Erythroblast (primary cell): ENCODE results near the gene LRFN2.

Experiments used
- DNase-seq, 2 experiments: peaks; one replicate each; lab custom pipeline; 2025; lab: John Stamatoyannopoulos, UW
- GATA1 ChIP-seq: IDR thresholded peaks from 2 replicates; pipeline ENCODE4 v1.6.1; 2011; ENCODE audit warnings: low read depth, mild to moderate bottlenecking, control low read depth, low read length, moderate library complexity
- POLR2A ChIP-seq: IDR thresholded peaks from 2 replicates; pipeline ENCODE4 v1.6.1; 2011; ENCODE audit warnings: mild to moderate bottlenecking, low read length

LRFN2 gene

DNA sequence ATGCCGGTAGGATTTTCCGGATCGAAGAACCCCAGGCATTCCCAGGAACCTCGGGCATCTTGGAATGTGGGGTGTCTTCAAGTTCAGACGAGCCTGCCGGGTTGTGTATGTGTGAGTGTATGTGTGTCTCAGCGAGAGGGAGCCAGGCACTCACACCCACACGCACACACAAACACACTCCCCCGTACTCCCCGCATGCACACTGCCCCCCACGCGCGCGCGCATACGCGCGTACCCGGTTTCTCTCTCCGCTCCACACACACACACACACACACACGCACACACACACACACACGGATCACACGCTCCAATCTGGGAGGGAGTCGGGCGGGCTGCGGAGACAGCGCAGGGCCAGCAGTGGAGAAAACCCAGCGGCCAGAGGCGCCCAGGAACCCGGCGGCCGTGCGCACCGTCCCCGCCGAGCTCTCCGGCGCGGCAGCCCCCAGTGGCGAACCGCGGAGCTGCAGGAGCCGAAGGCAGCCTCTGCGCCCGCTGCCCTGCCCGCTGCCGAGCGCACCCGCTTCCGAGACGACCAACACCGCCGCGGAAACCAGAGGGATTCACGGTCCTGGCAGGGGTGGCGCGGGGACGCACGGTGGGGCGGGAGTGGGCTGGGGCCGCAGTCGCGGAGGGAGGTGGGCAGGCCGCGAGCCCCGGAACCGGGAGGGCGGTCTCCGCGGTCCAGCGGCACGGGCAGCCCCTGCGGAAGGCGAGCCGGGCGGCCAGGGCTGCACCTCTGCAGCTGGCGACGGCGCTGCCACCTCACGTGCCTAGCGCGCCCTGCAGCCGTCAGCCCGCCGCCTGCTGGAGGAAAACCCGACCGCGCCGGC, at the start of gene LRFN2:
Gene LRFN2 (minus strand): TSS at position 125 of the 830 bp plus-strand sequence.
- TF ChIP-seq POLR2A (no peak), GATA1 (no peak)
- peak; percentile 61 to 63 for DNase-seq

DNA sequence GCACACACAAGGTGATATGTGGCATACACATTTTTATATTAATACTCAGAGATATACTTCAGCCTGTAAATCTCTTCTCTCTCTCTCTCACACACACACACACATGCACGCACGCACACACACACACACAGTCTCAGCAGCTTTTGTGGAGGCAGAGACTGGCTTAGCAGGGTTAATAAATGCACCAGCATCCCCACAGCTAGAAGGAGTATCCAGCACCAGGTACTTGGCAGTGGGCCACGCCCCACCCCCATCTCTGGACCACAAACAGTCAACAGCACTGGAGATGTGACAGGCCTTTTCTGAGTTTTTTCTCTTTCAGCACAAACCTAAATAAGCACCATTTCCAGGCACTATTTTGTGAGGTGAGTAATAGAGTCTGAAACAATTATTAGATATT, 47.3 kb upstream of the LRFN2 start:
- DNase-seq = no peak
- no peak for TF ChIP-seq POLR2A
- TF ChIP-seq GATA1 = no peak

DNA sequence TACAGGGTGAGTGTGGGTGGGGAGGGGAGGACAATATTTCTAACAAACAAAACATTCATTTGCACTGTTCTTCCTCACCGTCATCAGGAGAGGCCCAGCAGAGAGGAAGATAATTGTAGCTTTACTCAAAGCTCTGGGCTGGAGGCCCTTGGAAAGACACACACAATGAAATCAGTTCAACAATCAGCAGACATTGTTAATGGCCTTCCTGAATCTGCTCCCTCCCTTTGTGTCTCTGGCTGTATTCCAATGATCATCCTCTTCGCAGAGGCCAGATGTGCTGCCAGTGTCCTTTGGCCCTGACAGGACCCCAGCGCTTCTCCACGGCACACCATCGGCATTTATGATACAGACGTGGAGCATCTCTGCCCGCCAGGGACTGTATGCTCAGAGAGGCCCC, 44.6 kb upstream of the LRFN2 start:
- no peak for TF ChIP-seq POLR2A
- DNase-seq = no peak

DNA sequence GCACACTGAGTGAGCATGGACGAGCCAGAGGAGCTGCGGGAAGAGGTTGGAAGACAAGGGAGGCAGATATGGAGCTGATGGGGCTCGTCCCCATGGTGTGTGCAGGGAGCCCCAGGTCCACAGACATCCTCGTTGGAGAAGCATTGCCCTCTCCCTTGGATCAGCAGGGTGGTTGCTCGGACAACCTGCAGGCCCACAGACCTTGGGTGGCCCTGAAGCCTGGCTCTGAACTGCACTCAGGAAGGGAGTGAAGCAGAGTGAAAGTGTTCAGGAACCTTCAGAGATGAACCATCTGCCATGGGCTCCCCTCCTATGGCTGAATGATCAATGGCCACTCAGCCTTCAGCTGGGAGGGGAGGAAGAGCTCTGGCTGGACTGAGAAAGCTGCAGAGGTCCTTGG, 43.3 kb upstream of the LRFN2 start:
- no peak for TF ChIP-seq POLR2A
- no peak for TF ChIP-seq GATA1

GRCh38 chr6:40630051-40630450, 42.9 kb upstream of the LRFN2 start:
- DNase-seq = no peak
- TF ChIP-seq POLR2A = no peak
- no peak for TF ChIP-seq GATA1

More for the DNA sequence above, 43.3 kb upstream of the LRFN2 start:
- DNase-seq = no peak

DNA sequence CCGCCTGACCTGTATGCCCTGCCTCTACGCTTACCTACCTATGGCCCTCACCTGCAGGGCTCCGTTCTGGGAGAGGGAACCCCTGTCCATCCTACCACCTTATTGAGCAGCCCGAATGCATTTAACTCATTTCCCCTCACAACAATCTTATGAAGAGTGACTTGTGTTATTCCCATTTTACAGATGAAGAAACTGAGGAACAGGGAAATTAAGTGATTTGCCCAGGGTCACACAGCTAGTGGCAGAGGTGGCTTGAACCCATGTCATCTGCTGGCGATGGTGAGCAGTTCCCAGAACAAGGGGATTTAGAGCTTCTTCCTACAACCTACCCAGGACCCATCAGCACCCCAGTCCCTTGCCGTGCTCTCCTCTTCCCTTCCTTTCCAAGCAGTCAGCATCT, 42.3 kb upstream of the LRFN2 start:
- no peak for TF ChIP-seq GATA1
- TF ChIP-seq POLR2A = no peak
- no peak for DNase-seq

- TF ChIP-seq POLR2A (no peak), GATA1 (no peak)
- DNase-seq = no peak
These were observed 40.2 kb upstream of the LRFN2 start for GRCh38 chr6:40627316-40627715.

DNA sequence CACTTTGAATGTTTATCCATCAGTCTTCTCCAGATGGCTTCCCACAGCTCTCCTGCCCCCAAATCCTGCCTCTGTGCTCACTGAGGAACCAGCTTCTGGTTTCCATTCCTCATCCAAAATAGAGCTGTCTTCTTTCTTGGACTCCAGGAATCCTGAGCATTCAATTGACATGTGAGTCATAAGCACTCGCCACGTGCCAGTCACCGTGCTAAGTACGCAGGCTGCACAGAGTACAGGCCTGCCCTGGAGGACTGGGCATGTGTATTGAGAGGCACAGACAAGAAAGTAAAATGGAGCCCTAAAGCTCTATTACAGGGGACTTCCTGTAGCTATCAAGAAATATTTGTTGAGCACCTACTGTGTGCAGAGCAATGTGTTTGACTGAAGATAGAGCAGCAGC, 39.7 kb upstream of the LRFN2 start:
- TF ChIP-seq GATA1 (no peak), POLR2A (no peak)
- no peak for DNase-seq

DNA sequence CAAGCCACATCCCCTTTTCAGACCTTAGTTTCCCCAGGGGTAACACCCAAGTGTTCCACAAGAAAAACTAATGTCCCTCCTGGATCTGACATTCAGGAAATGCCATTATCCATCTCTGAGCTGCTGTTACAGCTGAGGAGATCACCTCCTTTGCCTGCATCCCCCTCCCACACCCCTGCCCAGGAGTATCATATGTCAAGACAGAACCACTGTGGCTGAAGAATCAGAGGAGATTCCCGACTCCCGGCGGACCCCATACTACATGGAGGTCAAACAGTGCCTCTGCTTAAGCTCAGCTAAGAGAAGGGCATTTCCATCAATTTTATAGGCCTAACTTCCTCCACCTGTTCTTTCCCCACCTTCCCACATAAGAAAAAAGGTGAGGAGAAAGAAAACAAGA, 36.8 kb upstream of the LRFN2 start:
- TF ChIP-seq POLR2A (no peak), GATA1 (no peak)
- no peak for DNase-seq

DNA sequence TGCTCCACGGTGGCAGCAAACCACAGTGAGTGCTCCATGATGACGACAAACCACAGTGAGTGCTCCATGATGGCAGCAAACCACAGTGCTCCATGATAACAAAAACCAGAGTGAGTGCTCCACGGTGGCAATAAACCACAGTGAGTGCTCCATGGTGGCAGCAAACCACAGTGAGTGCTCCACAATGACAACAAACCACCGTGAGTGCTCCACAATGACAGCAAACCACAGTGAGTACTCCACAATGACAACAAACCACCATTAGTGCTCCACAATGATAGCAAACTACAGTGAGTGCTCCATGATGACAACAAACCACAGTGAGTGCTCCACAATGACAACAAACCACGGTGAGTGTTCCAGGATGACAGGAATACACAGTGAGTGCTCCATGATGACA, 36.0 kb upstream of the LRFN2 start:
- TF ChIP-seq GATA1 = no peak
- no peak for TF ChIP-seq POLR2A
- no peak for DNase-seq

- TF ChIP-seq POLR2A = no peak
- TF ChIP-seq GATA1 = no peak
- DNase-seq = no peak
These were observed 33.5 kb upstream of the LRFN2 start for GRCh38 chr6:40620574-40621240.

DNA sequence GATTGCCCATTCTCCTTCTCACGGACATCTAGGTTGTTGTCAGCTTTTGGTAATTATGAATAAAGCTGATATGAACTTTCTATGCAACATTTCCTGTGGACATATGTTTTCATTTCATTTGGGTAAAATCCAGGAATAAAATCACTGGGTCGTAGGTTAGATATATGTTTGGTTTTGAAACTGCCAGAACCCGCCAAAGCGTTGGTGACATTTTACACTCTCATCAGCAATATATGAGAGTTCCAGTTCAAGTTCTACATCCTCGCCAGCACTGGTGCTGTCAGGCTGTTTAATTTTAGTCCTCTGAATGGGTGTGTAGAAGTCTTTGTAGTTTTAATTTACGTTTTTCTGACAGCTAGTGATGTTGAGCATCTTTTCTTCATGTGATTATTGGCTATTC, 27.5 kb upstream of the LRFN2 start:
- TF ChIP-seq GATA1 (no peak), POLR2A (no peak)
- DNase-seq = no peak

GRCh38 chr6:40611912-40612311, 24.7 kb upstream of the LRFN2 start:
- TF ChIP-seq GATA1 = no peak
- TF ChIP-seq POLR2A = no peak
- no peak for DNase-seq

DNA sequence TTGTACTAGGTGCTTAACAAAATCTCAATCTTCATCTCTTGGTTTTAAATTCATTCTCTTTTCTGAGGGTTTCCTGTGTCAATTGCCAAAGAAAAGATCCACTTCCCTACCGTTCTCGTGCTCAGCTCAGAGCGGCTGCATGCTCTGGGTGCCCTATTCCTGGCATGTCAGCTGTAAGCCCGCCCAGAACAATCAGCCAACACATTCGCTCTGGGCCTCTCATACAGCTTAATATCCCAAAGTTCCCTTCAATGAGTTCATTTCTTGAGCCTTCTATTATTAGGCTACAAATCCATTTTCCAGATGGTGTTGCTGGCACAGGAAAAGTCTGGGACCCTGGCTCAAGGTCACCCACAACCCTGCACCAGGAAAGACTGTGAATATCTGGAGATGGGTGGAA, 24.3 kb upstream of the LRFN2 start:
- no peak for DNase-seq
- no peak for TF ChIP-seq POLR2A
- TF ChIP-seq GATA1 = no peak

DNA sequence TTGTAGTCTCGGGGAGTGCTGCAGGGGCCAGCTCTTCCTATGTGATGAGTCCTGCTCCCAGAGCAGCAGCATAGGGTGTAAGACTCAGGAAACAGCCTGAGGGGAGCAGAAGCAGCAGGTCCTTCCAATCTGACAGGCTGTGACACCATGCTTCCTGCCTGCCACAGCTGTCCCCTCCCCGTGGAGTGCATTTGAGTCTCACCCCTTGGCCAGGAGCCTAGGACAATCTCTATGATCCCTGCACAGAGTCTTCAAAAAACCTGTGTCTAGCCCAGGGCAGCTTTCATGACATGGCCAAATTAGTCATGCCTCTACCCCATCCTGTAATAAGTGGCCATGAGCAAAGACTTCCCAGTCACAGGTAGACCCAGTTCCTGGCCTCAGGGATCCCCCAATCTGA, 23.1 kb upstream of the LRFN2 start:
- no peak for TF ChIP-seq POLR2A
- no peak for TF ChIP-seq GATA1
- DNase-seq = no peak
